GDM1 (cell line): ENCODE results near the gene LCOR.
"Not testable (repeated sequence)": the region's sequence is repeated elsewhere in the genome, so short reads cannot be mapped to it uniquely, and the experiment has no call there.

ENCODE experiments used
- DNase-seq: peaks from one replicate; lab custom pipeline; 2025; lab: John Stamatoyannopoulos, UW

LCOR gene

DNA sequence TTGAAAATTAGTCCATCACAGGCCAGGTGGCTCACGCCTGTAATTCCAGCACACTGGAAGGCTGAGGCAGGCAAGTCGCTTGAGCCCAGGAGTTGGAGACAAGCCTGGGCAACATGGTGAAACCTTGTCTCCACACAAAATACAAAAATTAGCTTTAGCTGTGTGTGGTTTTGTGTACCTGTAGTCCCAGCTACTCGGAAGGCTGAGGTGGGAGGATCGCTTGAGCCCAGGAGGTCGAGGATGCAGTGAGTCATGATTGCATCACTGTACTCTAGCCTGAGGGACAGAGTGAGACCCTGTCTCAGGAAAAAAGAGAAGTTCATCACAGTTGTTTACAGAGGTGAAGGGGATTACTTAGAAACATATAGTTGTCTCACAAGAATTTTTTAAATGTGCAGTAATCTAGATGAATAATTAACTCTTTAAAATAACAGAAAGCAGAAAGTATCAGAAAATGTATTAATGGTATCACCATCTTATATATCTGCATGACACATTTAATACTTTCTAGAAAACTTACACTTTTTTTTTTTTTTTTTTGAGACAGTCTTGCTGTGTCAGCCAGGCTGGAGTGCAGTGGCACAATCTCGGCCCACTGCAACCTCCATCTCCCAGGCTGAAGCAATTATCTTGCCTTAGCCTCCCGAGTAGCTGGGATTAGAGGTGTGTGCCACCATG, 8.9 kb downstream of the LCOR start:
- peak; percentile 21 for DNase-seq

DNA sequence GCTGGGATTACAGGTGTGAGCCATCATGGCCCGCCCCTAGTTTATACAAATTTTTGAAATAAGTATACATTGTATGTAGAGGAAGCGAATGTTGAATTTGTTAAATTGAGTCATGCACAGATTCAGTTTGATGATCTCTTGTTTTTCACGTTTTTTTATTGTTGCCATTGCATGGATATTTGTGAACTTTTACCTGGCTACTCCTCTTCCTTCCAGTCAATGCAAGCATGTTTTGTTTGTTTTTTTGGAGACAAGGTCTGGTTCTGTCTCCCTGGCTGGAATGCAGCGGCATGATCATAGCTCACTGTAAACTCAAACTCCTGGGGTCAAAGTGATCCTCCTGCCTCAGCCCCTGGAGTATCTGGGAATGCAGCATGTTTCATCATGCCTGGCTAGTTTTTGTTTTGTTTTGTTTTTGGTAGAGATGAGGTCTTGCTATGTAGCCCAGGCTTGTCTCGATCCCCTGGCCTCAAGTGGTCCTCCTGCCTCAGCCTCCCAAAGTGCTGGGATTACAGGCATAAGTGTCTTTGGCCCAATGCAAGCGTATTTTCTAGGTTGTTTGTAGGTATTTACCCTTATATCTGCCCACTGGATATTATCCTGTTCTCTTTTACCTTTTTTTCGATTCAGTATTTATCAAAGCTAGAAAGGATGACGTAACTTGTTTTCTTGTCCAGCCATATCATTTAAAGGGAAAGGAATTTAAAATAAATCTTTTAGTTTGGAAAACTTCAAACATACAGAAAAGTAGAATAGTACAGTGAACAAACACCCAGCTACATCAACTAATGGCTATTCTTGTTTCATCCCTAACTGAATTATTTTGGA, 11.0 kb downstream of the LCOR start:
- no peak for DNase-seq

DNA sequence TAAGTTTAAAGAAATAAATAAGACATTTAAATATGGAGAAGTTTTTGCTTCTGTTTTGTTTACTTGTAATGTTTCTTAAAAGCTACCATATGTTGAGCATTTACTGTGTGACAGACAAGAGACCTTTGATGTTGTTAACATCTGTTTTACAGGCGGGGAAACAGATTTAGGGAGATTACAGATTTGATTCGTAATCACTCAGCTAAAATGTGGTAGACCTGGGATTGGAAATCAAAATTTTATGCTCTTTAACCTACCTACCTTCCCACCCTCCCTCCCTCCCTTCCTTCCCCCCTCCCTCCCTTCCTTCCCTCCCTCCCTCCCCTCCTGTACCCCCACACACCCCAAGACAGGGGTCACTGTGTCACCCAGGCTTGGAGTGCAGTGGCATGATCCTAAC, 11.7 kb downstream of the LCOR start:
- no peak for DNase-seq

DNA sequence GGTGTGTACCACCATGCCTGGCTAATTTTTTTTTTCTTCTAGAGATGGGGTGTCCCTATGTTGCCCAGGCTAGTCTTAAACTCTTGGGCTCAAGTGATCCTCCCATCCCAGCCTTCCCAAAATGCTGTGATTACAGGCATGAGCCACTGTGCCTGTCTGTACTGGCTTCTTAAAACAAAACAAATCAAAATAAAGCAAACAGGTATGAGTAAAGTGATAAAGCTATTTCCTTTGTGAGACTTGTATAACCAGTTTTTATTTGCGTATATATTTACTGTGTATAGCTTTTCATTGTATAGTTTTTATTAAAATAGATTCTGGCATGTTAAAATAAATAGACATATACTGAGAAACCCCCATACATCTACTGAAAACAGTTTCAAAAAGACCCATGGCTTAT, 14.3 kb downstream of the LCOR start:
- DNase-seq, result no peak

DNA sequence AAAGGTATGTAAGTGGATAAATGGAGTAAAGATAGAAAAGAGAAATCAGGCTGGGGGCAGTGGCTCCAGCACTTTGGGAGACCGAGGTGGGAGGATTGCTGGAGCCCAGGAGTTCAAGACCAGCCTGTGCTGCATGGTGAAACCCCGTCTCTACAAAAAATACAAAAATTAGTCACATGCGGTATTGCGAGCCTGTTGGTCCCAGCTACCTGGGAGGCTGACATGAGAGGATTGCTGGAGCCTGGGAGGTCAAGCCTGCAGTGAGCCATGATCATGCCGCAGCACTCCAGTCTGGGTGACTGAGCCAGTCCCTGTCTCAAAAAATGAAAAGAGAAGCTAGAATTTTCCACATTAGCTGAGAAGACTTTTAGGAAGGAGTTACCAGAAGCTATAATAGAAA, 14.8 kb downstream of the LCOR start:
- DNase-seq, result no peak

DNA sequence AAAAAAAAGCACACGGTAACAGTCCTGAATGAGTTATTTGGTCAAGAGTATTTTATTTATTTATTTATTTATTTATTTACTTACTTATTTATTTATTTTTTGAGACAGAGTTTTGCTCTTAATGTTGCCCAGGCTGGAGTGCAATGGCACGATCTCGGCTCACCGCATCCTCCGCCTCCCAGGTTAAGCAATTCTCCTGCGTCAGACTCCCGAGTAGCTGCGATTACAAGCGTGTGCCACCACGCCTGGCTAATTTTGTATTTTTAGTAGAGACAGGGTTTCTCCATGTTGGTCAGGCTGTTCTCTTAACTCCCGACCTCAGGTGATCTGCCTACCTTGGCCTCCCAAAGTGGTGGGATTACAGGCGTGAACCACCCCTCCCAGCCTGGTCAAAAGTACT, 15.3 kb downstream of the LCOR start:
- DNase-seq, result not testable (repeated sequence)

DNA sequence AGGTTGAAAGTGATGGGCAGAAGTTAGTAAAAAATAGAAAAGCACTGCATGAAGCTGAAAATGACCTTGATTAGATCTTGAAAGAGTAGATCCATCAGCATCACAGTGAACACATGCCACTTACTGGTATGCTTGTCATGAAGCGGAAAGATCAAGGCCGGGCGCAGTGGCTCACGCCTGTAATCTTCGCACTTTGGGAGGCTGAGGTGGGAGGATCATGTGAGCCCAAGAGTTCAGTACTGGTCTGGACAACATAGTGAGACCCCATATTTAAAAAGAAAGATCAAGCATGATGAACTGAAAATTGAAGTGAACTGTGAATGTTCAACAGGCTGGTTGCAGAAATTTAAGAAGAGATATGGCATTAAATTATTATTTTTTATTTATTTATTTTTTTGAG, 18.0 kb downstream of the LCOR start:
- DNase-seq, result no peak

DNA sequence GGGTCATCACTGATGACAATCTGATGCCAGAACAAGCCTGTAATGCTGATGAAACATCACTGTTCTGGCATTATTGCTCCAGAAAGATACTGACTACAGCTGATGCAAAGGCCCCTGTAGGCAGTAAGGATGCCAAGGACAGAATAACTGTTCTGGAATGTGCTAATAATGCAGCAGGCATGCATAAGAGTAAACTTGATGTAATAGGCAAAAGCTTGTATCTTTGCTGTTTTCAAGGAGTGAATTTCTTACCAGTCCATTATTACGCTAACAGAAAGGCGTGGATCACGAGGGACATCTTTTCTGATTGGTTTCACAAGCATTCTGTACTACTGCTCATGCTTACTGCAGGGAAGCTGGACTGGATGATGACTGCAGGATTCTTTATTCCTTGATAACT, 18.7 kb downstream of the LCOR start:
- no peak for DNase-seq

- no peak for DNase-seq
Observed at GRCh38 chr10:96851281-96851680, 19.2 kb downstream of the LCOR start.

- DNase-seq, result no peak
Observed at GRCh38 chr10:96856317-96856716, 24.2 kb downstream of the LCOR start.

DNA sequence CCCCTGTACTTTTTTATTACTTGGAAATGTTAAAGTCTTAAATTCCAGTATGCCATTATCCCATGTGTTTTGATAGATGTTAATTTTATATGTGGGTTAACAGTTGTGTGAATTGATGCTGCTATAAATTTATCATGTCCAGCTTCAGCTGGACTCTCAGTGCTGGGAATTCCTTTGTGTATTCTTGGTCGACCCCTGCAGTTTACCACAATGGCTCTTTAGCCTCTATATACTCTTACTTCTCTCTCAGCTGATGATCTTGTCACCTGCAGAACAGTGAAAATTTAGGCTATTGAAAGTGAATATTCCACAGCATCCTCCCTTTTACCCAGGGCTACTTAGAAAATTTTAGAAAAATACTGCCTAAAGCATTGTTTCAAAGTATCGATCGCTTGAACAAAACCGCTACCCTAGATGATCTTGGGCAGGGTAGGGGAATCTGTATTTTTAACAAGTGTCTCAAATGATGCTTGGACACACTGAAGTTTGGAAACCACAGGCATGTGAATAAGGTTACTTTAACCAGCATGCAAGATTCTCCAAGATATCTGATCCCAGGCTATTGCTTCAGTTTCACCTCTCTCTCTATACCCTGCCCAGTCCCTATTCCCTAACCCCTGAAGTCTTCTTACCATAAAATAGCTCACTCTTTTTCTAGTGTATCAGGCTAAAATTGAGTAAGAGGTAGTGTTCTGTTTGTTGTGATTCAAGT, 25.4 kb downstream of the LCOR start:
- DNase-seq, result no peak

- DNase-seq, result no peak
Observed at GRCh38 chr10:96858038-96858705, 26.1 kb downstream of the LCOR start.

DNA sequence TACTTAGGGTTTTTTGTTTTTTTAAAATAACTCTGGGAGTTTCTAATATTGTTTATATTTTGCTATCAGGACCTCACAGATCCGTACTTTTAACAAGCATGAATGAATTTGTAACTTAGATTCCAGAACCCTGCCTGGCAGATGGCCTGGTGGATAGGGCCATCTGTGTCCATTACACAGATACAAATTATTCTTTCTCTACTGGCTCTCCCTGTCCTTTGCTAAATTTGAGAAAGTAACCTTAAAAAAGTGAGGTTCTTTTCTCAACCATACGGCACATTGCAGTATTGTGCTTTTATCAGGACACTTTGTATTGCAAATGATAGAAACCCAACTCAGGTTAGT, 26.6 kb downstream of the LCOR start:
- no peak for DNase-seq

GRCh38 chr10:96860631-96861277, 28.7 kb downstream of the LCOR start:
- DNase-seq, result no peak

DNA sequence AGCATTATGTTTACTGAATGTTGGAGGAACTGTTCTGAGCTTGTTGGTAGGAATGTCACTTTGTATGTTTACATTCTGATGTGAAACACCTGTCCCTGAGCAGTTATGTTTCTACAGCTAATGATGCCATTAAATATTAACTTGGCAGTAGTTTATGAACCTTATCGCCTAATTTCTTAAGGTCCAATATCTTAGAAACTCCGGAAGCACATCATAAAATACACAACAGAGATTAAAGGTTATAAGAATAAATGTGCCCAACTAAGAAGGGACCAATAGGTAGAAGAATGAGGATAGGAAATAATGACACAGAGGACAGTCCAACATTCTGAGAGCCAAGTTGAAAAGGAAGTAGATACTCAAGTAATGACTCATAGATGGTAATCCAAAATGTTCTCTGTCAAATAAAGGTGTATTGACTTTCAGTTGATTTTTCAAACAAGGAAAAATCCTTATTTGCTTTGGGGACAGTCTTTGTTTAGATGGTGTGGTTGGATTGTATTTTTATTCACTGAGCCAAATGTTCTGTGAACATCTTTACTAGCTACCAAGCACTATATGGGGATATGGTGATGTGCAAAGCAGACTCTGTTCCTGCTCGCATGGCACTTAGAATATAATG, 31.9 kb downstream of the LCOR start:
- no peak for DNase-seq

DNA sequence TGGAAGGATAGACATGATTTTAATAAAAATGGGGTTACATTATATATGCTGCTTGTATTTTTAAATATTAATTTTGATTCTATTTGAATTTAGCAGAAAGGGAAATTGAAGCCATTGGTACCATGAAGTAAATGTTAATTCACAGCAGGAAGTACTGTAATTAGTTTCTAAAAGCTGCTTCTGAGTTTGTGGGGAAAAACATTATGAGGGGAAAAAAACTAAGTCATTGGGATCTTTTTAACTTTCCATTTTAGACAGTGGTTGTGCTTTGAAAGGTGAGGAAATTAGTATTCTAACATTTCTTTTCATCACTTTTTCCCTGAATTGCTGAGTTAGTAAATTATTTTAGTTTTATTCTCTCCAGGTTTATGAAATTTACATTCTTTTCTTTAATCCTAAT, 41.0 kb downstream of the LCOR start:
- no peak for DNase-seq

- no peak for DNase-seq
Observed at GRCh38 chr10:96873756-96874467, 41.8 kb downstream of the LCOR start.

- no peak for DNase-seq
Observed at GRCh38 chr10:96878057-96878456, 46.0 kb downstream of the LCOR start.

- DNase-seq, result no peak
Observed at GRCh38 chr10:96880575-96880974, 48.5 kb downstream of the LCOR start.

DNA sequence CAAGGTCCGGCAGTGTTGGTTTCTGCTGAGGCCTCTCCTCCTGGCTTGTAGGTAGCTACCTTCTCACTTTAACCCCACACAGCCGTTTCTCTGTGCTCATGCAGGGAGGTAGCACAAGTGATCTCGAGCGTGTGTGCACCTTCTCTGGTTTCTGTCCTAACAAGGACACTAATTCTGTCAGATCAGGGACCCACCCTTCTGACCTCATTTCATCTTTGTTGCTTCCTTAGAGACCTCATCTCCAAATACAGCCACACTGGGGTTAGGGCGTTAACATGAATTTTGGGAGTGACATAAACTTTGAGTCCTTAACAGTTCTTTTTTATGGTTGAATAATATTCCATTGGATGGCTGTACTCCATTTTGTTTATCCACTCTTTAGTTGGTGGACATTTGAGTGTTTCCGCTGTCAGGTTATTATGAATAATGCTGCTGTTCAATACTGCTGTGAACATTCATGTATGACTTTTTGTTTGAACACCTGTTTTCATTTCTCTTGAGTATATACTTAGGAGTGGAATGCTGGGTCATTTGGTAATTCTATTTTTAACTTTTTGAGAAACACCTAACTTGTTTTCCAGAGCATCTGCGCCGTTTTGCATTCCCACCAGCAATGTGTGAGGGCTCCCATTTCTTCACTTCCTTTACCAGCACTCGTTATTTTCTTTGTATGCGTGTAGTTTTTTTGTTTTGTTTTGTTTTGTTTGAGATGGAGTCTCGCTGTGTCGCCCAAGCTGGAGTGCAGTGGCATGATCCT, 57.5 kb downstream of the LCOR start:
- DNase-seq, result no peak
